Gastrocnemius medialis (tissue), 4 donors: ENCODE results near the gene RETREG1. TPM values are rescaled to one million over a fixed set of nuclear protein-coding genes. Genes with fewer than 3 reads are reported as not detected.

Experiments used
- ATAC-seq, 2 donors: fragments of 150-250 bp; one replicate each; pipeline ENCODE4 v1.9.1; 2016
- DNase-seq, 2 donors: peaks; one replicate each; pipeline ENCODE4 v3.0.0-alpha.2; 2019
- H3K27ac ChIP-seq, 4 donors: fragments of 200-600 bp; sonication (generic); 1 replicate in 1 of 4; 2 replicates in 3 of 4; pipeline ENCODE4 v1.5.1; 2016 to 2018; ENCODE audit warnings: mild to moderate bottlenecking in 2 of 4, moderate library complexity in 1 of 4
- H3K27me3 ChIP-seq, 3 donors: fragments of 200-600 bp; sonication (generic) in 2 of 3; 1 replicate in 1 of 3; 2 replicates in 2 of 3; pipeline versions ENCODE4 v1.5.1 to v1.6.0; 2016 to 2019; ENCODE audit warnings: mild to moderate bottlenecking in 1 of 3, moderate library complexity in 1 of 3
- H3K36me3 ChIP-seq, 2 donors: fragments of 200-600 bp; sonication (generic) in 1 of 2; one replicate each; pipeline ENCODE4 v1.5.1; 2017 to 2018
- H3K4me1 ChIP-seq, 2 donors: fragments of 200-600 bp; sonication (generic) in 1 of 2; one replicate each; pipeline ENCODE4 v1.5.1; 2016 to 2017; ENCODE audit warnings: mild to moderate bottlenecking in 2 of 2
- H3K4me3 ChIP-seq, 4 donors: fragments of 200-600 bp; sonication (generic) in 3 of 4; 1 replicate in 1 of 4; 2 replicates in 3 of 4; pipeline ENCODE4 v1.5.1; 2016 to 2019; ENCODE audit warnings: mild to moderate bottlenecking in 2 of 4
- H3K9me3 ChIP-seq, 3 donors: fragments of 200-600 bp; sonication (generic) in 2 of 3; 1 replicate in 1 of 3; 2 replicates in 2 of 3; pipeline ENCODE4 v1.5.1; 2016 to 2019
- POLR2A ChIP-seq, 2 donors: fragments of 450-650 bp; IDR thresholded peaks; one replicate each; pipeline ENCODE4 v1.6.1; 2017; ENCODE audit warnings: antibody characterized with exemption in 2 of 2, mild to moderate bottlenecking in 2 of 2, moderate library complexity in 2 of 2
- in situ Hi-C, 4 donors: fragments of 200-750 bp; cut with MboI; loops; one replicate each; pipeline versions ENCODE4 v1.15.0 to v1.8.0; 2017; ENCODE audit warnings: low sequenced_read_pairs in 4 of 4
- intact Hi-C: fragments of 100-400 bp; cut with DNase I; formaldehyde crosslinking; loops from one replicate; pipeline ENCODE4 v1.15.1; 2023; ENCODE audit warnings: low total_unique reads
- total RNA-seq, 4 donors: library from RNA; depleted of rRNA; stranded (reverse); fragments of >200 nt; gene quantifications; one replicate each; pipeline versions ENCODE4 v1.1.0 to v1.2.3, GENCODE V29; 2016
- TF ChIP-seq, protein P1 (sequence below), 5 experiments: fragments of 450-650 bp in 3 of 5; fragments of 200-600 bp in 2 of 5; sonication (generic) in 2 of 5; IDR thresholded peaks in 4 of 5; conservative IDR thresholded peaks in 1 of 5; 1 replicate in 4 of 5; 2 replicates in 1 of 5; pipeline ENCODE4 v1.5.1; 2016 to 2019; ENCODE audit warnings: antibody characterized with exemption in 5 of 5, mild to moderate bottlenecking in 3 of 5, moderate library complexity in 3 of 5

RETREG1 gene
- total RNA-seq, 4 donors from 2014 or later, result 94.2 to 380 (median 305) TPM

DNA sequence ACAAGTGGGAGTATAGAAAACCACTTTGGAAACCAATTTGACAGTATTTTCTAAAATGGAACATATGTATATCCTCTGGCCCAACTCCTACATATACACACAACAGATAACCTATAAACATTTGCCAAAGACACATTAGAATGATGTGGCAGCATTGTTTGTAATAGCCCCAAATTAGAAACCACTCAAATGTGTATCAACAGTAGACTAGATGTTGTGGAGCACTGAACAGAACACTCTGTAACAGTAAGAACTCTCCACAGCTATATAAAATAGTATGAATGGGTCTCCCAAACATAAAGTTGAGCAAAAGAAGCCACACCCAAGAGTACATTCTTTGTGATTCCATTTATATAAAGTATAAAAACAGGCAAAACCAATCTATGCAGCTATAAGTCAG lies 157.3 kb downstream of the RETREG1 start:
- in situ Hi-C loops, result loop anchor here in 3 of 4 donors (5.0 to 25.0 kb wide), 3 partner anchors 93 to 728 kb away; no protein-coding TSS in a partner anchor
- Histone ChIP-seq H3K36me3 (peaks cover 0 to 29% of the 10 kb centered on the region in 2 donors), H3K4me3 (peak overlapping the region in 1 of 4 donors; percentile 11), H3K27me3 (no peaks in the 10 kb centered on the region), H3K4me1 (peaks cover 96% of the 10 kb centered on the region in 2 donors), H3K9me3 (no peaks in the 10 kb centered on the region), H3K27ac (peak overlapping the region; percentile 10 to 92 (median 69))
- ATAC-seq (peak in 1 of 2 donors; percentile 49), DNase-seq (no peak)
- intact Hi-C loops, result loop anchor here (5.0 to 10.0 kb wide), 2 partner anchors 208 to 315 kb away; no protein-coding TSS in a partner anchor
- TF ChIP-seq POLR2A (IDR thresholded peaks at IDR 0.05), result peak in 1 of 2 donors; percentile 37
- TF ChIP-seq, protein P1, sequence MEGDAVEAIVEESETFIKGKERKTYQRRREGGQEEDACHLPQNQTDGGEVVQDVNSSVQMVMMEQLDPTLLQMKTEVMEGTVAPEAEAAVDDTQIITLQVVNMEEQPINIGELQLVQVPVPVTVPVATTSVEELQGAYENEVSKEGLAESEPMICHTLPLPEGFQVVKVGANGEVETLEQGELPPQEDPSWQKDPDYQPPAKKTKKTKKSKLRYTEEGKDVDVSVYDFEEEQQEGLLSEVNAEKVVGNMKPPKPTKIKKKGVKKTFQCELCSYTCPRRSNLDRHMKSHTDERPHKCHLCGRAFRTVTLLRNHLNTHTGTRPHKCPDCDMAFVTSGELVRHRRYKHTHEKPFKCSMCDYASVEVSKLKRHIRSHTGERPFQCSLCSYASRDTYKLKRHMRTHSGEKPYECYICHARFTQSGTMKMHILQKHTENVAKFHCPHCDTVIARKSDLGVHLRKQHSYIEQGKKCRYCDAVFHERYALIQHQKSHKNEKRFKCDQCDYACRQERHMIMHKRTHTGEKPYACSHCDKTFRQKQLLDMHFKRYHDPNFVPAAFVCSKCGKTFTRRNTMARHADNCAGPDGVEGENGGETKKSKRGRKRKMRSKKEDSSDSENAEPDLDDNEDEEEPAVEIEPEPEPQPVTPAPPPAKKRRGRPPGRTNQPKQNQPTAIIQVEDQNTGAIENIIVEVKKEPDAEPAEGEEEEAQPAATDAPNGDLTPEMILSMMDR (IDR thresholded peaks at IDR 0.05 in 4 of 5, conservative IDR thresholded peaks at IDR 0.05 in 1 of 5), result no peak

DNA sequence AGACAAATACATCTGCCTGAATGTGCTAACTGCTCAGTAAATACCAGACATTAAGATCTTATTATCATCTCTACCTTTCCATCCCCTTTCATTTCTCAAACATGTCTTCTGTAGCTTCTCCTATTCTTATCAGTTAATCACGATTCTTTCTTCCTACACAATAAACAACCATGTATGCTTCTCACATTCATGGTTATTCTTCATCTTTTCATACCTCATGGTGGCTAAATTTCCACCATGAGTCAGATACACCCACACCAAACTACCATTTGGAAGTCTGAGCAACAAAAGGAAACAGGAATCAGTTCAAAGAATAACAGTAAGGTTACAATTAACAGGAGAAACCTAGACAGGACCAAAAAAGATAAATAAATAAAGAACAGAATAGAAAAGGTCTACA lies 158.9 kb downstream of the RETREG1 start:
- Histone ChIP-seq H3K4me1 (peaks cover 83 to 84% of the 10 kb centered on the region in 2 donors), H3K9me3 (no peaks in the 10 kb centered on the region), H3K27me3 (no peaks in the 10 kb centered on the region), H3K27ac (peak overlapping the region; percentile 68 to 92 (median 76)), H3K36me3 (peaks cover 0 to 25% of the 10 kb centered on the region in 2 donors), H3K4me3 (no peak overlapping the region)
- no peak for ATAC-seq
- intact Hi-C loops, result loop anchor here (2.0 to 10.0 kb wide), 4 partner anchors 93 to 317 kb away; no protein-coding TSS in a partner anchor
- DNase-seq, result no peak
- in situ Hi-C loops, result loop anchor here in 3 of 4 donors (5.0 to 25.0 kb wide), 3 partner anchors 94 to 729 kb away; no protein-coding TSS in a partner anchor
- TF ChIP-seq, protein P1 (IDR thresholded peaks at IDR 0.05 in 4 of 5, conservative IDR thresholded peaks at IDR 0.05 in 1 of 5), result no peak
- no peak for TF ChIP-seq POLR2A (IDR thresholded peaks at IDR 0.05)

DNA sequence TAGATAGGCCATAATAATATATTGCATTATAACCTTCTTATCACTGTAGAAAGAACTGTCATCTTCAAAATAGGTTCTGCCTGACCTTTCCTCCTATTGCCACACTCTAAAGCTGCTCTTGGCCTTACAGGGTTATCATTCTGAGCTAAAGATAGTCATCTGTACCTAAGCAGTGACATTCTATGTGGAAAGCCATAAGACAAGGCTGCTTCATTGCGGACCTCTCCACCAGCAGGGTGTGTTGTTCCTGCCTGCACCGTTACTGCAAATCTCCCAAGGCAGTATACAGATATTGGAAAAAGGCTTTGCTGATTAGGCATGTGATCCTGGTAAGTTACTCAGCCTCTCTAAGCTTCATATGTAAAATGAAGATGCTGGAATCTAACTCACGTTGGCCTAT lies 159.3 kb downstream of the RETREG1 start:
- Histone ChIP-seq H3K4me3 (no peak overlapping the region), H3K4me1 (peaks cover 79 to 82% of the 10 kb centered on the region in 2 donors), H3K27ac (peak overlapping the region; percentile 68 to 92 (median 76)), H3K27me3 (no peaks in the 10 kb centered on the region), H3K36me3 (peaks cover 0 to 25% of the 10 kb centered on the region in 2 donors), H3K9me3 (no peaks in the 10 kb centered on the region)
- in situ Hi-C loops (loop anchor here in 3 of 4 donors (5.0 to 25.0 kb wide), 3 partner anchors 95 to 730 kb away; no protein-coding TSS in a partner anchor), intact Hi-C loops (loop anchor here (2.0 to 10.0 kb wide), 4 partner anchors 93 to 317 kb away; no protein-coding TSS in a partner anchor)
- peak; percentile 23 to 45 for TF ChIP-seq POLR2A (IDR thresholded peaks at IDR 0.05)
- TF ChIP-seq, protein P1 (IDR thresholded peaks at IDR 0.05 in 4 of 5, conservative IDR thresholded peaks at IDR 0.05 in 1 of 5), result peak in 2 of 5 experiments; percentile 37 to 45
- ATAC-seq (peak; percentile 44 to 65), DNase-seq (no peak)

DNA sequence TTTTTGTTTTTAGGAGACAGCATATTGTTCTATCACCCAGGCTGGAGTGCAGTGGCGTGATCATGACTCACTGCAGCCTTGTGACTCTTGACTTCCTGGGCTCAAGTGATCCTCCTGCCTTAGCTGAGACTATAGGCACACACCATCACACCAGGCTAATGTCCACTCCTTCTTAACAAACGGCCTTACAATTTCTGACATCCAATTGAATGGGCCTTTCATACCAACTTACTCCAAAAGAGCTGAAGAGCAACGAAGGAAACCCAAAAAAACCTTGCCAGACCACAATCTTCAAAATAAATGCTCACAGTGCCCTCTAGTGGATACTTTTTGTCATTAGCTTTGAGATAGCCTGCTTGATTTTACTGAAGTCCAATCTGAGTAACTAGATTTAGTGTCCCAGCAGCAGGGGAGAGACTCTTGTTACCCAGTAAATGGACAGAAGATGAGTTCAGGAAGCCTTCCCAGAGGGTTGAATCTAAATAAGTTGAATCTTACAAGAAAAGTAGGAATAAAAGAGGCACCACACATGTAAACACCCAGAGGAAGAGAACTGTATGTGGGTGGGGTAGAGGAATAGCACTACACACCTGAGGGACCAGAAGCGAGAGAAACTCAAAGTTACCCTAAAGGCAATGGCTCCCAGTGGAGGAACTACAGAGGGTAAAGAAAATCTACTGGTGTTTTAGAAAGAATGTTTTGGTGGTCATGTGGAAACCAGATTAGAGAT lies 160.5 kb downstream of the RETREG1 start:
- Histone ChIP-seq H3K27me3 (no peaks in the 10 kb centered on the region), H3K4me1 (peaks cover 67 to 71% of the 10 kb centered on the region in 2 donors), H3K9me3 (no peaks in the 10 kb centered on the region), H3K4me3 (no peak overlapping the region), H3K36me3 (peaks cover 0 to 30% of the 10 kb centered on the region in 2 donors), H3K27ac (peak overlapping the region; percentile 68 to 92 (median 76))
- TF ChIP-seq POLR2A (IDR thresholded peaks at IDR 0.05), result peak in 1 of 2 donors; percentile 6
- TF ChIP-seq, protein P1 (IDR thresholded peaks at IDR 0.05 in 4 of 5, conservative IDR thresholded peaks at IDR 0.05 in 1 of 5), result peak; percentile 34 to 79 (median 73)
- ATAC-seq, result peak; percentile 61 to 84
- peak in 1 of 2 donors; percentile 67 for DNase-seq
- in situ Hi-C loops (loop anchor here in 3 of 4 donors (5.0 to 25.0 kb wide), 3 partner anchors 96 to 731 kb away; no protein-coding TSS in a partner anchor), intact Hi-C loops (loop anchor here (2.0 to 10.0 kb wide), 4 partner anchors 95 to 319 kb away; no protein-coding TSS in a partner anchor)
